Liver (tissue), 9 donors: Measurements from ENCODE around the gene MRPL52. TPM values are rescaled to one million over a fixed set of nuclear protein-coding genes. Genes with fewer than 3 reads are reported as not detected.

Experiments
- DNase-seq: peaks from one replicate; pipeline ENCODE4 v3.0.0-alpha.2; 2017; ENCODE audit warnings: low spot score
- H3K27ac ChIP-seq, 2 donors: one replicate each; pipeline ENCODE4 v1.7.0; 2013; ENCODE audit warnings: inconsistent platforms in 2 of 2, low read length in 2 of 2, control low read depth in 1 of 2, low read depth in 1 of 2, mild to moderate bottlenecking in 1 of 2
- H3K27me3 ChIP-seq, 4 donors: one replicate each; pipeline versions ENCODE4 v1.6.1 to v1.7.0; 2013; ENCODE audit warnings: low read length in 3 of 4, inconsistent platforms in 1 of 4, mild to moderate bottlenecking in 1 of 4, moderate library complexity in 1 of 4; ENCODE audit not compliant: control insufficient read depth in 4 of 4, insufficient read depth in 4 of 4
- H3K36me3 ChIP-seq, 4 donors: one replicate each; pipeline versions ENCODE4 v1.6.1 to v1.7.0; 2013; ENCODE audit warnings: low read length in 3 of 4, mild to moderate bottlenecking in 3 of 4, low read depth in 1 of 4, moderate library complexity in 1 of 4; ENCODE audit not compliant: control insufficient read depth in 4 of 4, insufficient read depth in 3 of 4
- H3K4me1 ChIP-seq, 4 donors: one replicate each; pipeline versions ENCODE4 v1.6.1 to v1.7.0; 2013; ENCODE audit warnings: low read length in 3 of 4, mild to moderate bottlenecking in 3 of 4, moderate library complexity in 1 of 4; ENCODE audit not compliant: control insufficient read depth in 4 of 4, insufficient read depth in 4 of 4
- H3K4me3 ChIP-seq, 3 donors: one replicate each; pipeline versions ENCODE4 v1.6.1 to v1.7.0; 2013; ENCODE audit warnings: low read length in 3 of 3, control low read depth in 1 of 3, low read depth in 1 of 3, mild to moderate bottlenecking in 1 of 3
- H3K9ac ChIP-seq, 2 donors: one replicate each; pipeline ENCODE4 v1.7.0; 2013; ENCODE audit warnings: low read length in 2 of 2, mild to moderate bottlenecking in 2 of 2, moderate library complexity in 2 of 2, control low read depth in 1 of 2, low read depth in 1 of 2
- H3K9me3 ChIP-seq, 4 donors: one replicate each; pipeline versions ENCODE4 v1.6.1 to v1.7.0; 2013; ENCODE audit warnings: low read length in 3 of 4; ENCODE audit not compliant: control insufficient read depth in 4 of 4
- ATF3 ChIP-seq: IDR thresholded peaks from 2 replicates; pipeline ENCODE4 v1.6.1; 2016; ENCODE audit warnings: antibody characterized with exemption
- EGR1 ChIP-seq, 2 donors: IDR thresholded peaks; 2 replicates each; pipeline ENCODE4 v1.6.1; 2016 to 2018; ENCODE audit warnings: antibody characterized with exemption in 2 of 2, low read depth in 2 of 2
- FOXA1 ChIP-seq: IDR thresholded peaks from 2 replicates; pipeline ENCODE4 v1.6.1; 2016; ENCODE audit warnings: antibody characterized with exemption
- FOXA2 ChIP-seq: IDR thresholded peaks from 2 replicates; pipeline ENCODE4 v1.6.1; 2016; ENCODE audit warnings: antibody characterized with exemption
- HNF4A ChIP-seq, 2 donors: conservative IDR thresholded peaks; 2 replicates each; pipeline ENCODE4 v1.6.1; 2016; ENCODE audit warnings: antibody characterized with exemption in 2 of 2, mild to moderate bottlenecking in 2 of 2
- HNF4G ChIP-seq: IDR thresholded peaks from 2 replicates; pipeline ENCODE4 v1.6.1; 2016; ENCODE audit warnings: antibody characterized with exemption
- JUND ChIP-seq, 2 donors: IDR thresholded peaks; 2 replicates each; pipeline ENCODE4 v1.6.1; 2016; ENCODE audit warnings: antibody characterized with exemption in 2 of 2
- MAX ChIP-seq: IDR thresholded peaks from 2 replicates; pipeline ENCODE4 v1.6.1; 2016; ENCODE audit warnings: antibody characterized with exemption
- NR2F2 ChIP-seq: IDR thresholded peaks from 2 replicates; pipeline ENCODE4 v1.6.1; 2016; ENCODE audit warnings: antibody characterized with exemption
- RXRA ChIP-seq, 2 donors: IDR thresholded peaks; 2 replicates each; pipeline ENCODE4 v1.6.1; 2017 to 2018; ENCODE audit warnings: antibody characterized with exemption in 2 of 2, mild to moderate bottlenecking in 1 of 2
- SP1 ChIP-seq: IDR thresholded peaks from 2 replicates; pipeline ENCODE4 v1.6.1; 2018; ENCODE audit warnings: antibody characterized with exemption, mild to moderate bottlenecking
- TAF1 ChIP-seq: conservative IDR thresholded peaks from 2 replicates; pipeline ENCODE4 v1.6.1; 2016; ENCODE audit warnings: antibody characterized with exemption, mild to moderate bottlenecking
- YY1 ChIP-seq: IDR thresholded peaks from 2 replicates; pipeline ENCODE4 v1.6.1; 2016; ENCODE audit warnings: antibody characterized with exemption, mild to moderate bottlenecking
- ZBTB33 ChIP-seq: IDR thresholded peaks from 2 replicates; pipeline ENCODE4 v1.6.1; 2016; ENCODE audit warnings: antibody characterized with exemption
- WGBS: extraction: QIAGEN DNeasy Blood & Tissue Kit; methylation state at CpG from one replicate; pipeline ENCODE4 v1.1.7; 2013; 5-methylcytosine and 5-hydroxymethylcytosine counted together
- polyA plus RNA-seq, 2 donors: library from polyadenylated mRNA; stranded (reverse) in 1 of 2; unstranded in 1 of 2; fragments of 200-250 nt in 1 of 2; fragments of >200 nt in 1 of 2; fragmentation: Nextera tagmentation in 1 of 2; extraction: Ambion mirVana in 1 of 2; gene quantifications; one replicate each; pipeline versions ENCODE4 v1.2.1 to v1.2.3, GENCODE V29; 2013 to 2015
- total RNA-seq, 2 donors: library from RNA; depleted of rRNA; stranded (reverse); fragments of >200 nt; gene quantifications; one replicate each; pipeline ENCODE4 v1.2.3, GENCODE V29; 2014
- TF ChIP-seq, protein P1 (sequence below): fragments of 150-350 bp; IDR thresholded peaks from 2 replicates; pipeline ENCODE4 v1.5.1; 2017; ENCODE audit warnings: improper control_type of control experiment, low read depth, low read length; ENCODE audit not compliant: missing input control
- TF ChIP-seq, protein P2 (sequence below): IDR thresholded peaks from 2 replicates; pipeline ENCODE4 v1.6.1; 2016; ENCODE audit warnings: antibody characterized with exemption, mild to moderate bottlenecking
- donor health status: healthy.
- donor health status: healthy.
- donor health status: healthy.
- donor health status: healthy.
- donor health status: healthy.

Gene MRPL52
- total and polyA plus RNA-seq, 4 donors = 9.1 to 142 (median 36.6) TPM

- Histone ChIP-seq H3K27me3 (no peaks in the 10 kb centered on the region), H3K4me3 (no peak overlapping the region), H3K4me1 (no peaks in the 10 kb centered on the region), H3K36me3 (no peaks in the 10 kb centered on the region), H3K27ac (no peak overlapping the region), H3K9me3 (no peaks in the 10 kb centered on the region), H3K9ac (no peak overlapping the region)
- WGBS = 78% methylated on average over 13 of the region's 13 CpGs
- DNase-seq = no peak
- TF ChIP-seq NR2F2 (peak; percentile 13), TAF1 (no peak), ATF3 (no peak), SP1 (peak; percentile 24)
- TF ChIP-seq, protein P1, sequence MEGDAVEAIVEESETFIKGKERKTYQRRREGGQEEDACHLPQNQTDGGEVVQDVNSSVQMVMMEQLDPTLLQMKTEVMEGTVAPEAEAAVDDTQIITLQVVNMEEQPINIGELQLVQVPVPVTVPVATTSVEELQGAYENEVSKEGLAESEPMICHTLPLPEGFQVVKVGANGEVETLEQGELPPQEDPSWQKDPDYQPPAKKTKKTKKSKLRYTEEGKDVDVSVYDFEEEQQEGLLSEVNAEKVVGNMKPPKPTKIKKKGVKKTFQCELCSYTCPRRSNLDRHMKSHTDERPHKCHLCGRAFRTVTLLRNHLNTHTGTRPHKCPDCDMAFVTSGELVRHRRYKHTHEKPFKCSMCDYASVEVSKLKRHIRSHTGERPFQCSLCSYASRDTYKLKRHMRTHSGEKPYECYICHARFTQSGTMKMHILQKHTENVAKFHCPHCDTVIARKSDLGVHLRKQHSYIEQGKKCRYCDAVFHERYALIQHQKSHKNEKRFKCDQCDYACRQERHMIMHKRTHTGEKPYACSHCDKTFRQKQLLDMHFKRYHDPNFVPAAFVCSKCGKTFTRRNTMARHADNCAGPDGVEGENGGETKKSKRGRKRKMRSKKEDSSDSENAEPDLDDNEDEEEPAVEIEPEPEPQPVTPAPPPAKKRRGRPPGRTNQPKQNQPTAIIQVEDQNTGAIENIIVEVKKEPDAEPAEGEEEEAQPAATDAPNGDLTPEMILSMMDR = no peak
Measured at GRCh38 chr14:22807432-22808087, 22.1 kb upstream of the MRPL52 start.

DNA sequence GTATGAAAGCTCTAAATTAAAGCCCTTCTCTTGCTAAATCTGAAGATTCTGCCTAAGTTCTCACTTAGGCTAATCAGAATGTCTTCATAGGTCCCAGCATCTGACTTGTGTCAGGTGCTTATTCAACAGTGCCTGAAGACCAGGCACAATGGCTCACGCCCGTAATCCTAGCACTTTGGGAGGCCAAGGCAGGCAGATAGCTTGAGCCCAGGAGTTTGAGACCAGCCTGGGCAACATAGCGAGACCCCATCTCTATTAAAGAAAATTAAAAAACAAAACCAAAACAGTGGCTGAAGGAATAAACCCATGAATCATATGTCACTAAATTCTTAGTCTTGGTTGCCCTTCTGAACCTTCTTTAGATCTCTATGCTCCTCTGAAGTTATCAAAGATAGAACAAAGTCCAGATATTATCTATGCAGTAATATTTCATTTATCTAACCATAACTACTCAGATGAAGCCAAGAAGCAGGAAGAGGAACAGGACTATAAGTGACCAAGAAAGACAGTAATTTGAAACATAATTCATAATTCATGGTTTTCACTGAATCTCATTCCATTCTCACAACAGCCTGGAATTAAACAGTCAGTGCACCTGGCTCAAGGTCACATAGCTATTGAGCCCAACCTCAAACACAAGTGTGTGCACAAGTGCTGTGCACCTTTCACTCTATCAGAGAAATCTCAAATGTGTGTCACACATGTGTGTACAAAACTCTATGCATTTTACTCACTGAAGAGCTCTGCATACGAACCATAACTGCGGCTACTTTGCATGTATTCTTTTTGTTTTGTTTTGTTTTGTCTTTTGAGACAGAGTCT is 21.1 kb upstream of the MRPL52 start:
- Histone ChIP-seq H3K36me3 (no peaks in the 10 kb centered on the region), H3K9ac (no peak overlapping the region), H3K9me3 (no peaks in the 10 kb centered on the region), H3K27me3 (no peaks in the 10 kb centered on the region), H3K4me1 (no peaks in the 10 kb centered on the region), H3K27ac (no peak overlapping the region), H3K4me3 (no peak overlapping the region)
- TF ChIP-seq JUND (IDR thresholded peaks at IDR 0.05) = no peak
- DNase-seq = no peak
- WGBS = 73% methylated on average over 5 of the region's 5 CpGs

- 45% methylated on average over 2 of the region's 2 CpGs for WGBS
- Histone ChIP-seq H3K36me3 (no peaks in the 10 kb centered on the region), H3K27me3 (no peaks in the 10 kb centered on the region), H3K27ac (no peak overlapping the region), H3K4me1 (no peaks in the 10 kb centered on the region), H3K9me3 (no peaks in the 10 kb centered on the region), H3K4me3 (no peak overlapping the region), H3K9ac (no peak overlapping the region)
- DNase-seq = no peak
- TF ChIP-seq RXRA (IDR thresholded peaks at IDR 0.05) (no peak), ATF3 (no peak), FOXA2 (no peak), HNF4G (no peak), ZBTB33 (no peak), YY1 (no peak), MAX (no peak), FOXA1 (no peak), HNF4A (conservative IDR thresholded peaks at IDR 0.05) (no peak), SP1 (no peak), TAF1 (no peak), EGR1 (IDR thresholded peaks at IDR 0.05; ENCODE audit: low read depth in 2 of 2) (no peak)
- TF ChIP-seq, protein P2, sequence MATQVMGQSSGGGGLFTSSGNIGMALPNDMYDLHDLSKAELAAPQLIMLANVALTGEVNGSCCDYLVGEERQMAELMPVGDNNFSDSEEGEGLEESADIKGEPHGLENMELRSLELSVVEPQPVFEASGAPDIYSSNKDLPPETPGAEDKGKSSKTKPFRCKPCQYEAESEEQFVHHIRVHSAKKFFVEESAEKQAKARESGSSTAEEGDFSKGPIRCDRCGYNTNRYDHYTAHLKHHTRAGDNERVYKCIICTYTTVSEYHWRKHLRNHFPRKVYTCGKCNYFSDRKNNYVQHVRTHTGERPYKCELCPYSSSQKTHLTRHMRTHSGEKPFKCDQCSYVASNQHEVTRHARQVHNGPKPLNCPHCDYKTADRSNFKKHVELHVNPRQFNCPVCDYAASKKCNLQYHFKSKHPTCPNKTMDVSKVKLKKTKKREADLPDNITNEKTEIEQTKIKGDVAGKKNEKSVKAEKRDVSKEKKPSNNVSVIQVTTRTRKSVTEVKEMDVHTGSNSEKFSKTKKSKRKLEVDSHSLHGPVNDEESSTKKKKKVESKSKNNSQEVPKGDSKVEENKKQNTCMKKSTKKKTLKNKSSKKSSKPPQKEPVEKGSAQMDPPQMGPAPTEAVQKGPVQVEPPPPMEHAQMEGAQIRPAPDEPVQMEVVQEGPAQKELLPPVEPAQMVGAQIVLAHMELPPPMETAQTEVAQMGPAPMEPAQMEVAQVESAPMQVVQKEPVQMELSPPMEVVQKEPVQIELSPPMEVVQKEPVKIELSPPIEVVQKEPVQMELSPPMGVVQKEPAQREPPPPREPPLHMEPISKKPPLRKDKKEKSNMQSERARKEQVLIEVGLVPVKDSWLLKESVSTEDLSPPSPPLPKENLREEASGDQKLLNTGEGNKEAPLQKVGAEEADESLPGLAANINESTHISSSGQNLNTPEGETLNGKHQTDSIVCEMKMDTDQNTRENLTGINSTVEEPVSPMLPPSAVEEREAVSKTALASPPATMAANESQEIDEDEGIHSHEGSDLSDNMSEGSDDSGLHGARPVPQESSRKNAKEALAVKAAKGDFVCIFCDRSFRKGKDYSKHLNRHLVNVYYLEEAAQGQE = no peak
- TF ChIP-seq, protein P1 = no peak
Measured at GRCh38 chr14:22811722-22812121, 18.0 kb upstream of the MRPL52 start.
